Stimulated activated CD8-positive, alpha-beta memory T cell treated with anti-CD3 and anti-CD28 coated beads, Interleukin-4, amount 100 ng/mL, for 4 hours (primary cell): ENCODE data around the gene IL4I1.

Source experiments
- DNase-seq, 2 donors: peaks; one replicate each; pipeline ENCODE4 v3.0.0-alpha.2; 2020; ENCODE audit warnings: low read depth in 2 of 2, low spot score in 1 of 2

Gene IL4I1

DNA sequence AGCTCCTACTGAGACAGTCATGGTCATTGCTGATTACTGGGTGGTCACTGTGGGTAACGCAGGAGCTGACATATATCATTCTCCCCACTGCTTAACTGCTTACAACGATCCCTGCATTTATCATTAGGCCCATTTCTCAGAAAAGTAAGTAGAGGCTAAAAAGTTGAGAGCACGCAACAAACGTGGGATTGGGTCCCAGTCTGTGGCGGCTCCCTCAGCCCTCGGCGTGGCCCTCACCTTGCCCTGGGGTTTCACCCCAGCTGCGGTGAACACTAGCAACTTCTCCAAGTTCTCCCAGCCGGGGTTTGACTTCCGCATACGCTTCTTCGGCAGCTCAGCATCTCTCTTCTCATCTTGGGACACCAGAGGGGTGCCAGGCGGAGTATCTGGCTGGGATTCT lies 31.8 kb downstream of the IL4I1 start:
- no peak for DNase-seq

DNA sequence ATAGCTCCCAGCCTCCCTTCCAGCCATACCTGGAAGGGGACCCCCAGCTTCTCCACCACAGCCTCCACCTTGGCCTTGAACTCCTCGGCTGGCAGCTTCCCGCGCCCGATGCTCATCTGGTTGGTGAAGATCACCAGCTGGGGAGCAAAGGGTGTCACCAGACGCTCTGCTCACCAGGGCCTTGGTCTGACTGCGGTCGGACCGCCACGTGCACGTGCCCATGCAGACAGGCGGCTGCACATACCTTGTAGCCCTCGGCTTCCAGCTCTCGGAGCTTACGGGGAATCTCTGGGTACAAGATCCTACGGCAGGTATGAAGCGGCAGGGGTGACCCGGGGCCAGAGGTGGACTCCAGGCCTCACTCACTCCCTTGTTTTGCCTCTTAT lies 32.8 kb downstream of the IL4I1 start:
- no peak for DNase-seq

DNA sequence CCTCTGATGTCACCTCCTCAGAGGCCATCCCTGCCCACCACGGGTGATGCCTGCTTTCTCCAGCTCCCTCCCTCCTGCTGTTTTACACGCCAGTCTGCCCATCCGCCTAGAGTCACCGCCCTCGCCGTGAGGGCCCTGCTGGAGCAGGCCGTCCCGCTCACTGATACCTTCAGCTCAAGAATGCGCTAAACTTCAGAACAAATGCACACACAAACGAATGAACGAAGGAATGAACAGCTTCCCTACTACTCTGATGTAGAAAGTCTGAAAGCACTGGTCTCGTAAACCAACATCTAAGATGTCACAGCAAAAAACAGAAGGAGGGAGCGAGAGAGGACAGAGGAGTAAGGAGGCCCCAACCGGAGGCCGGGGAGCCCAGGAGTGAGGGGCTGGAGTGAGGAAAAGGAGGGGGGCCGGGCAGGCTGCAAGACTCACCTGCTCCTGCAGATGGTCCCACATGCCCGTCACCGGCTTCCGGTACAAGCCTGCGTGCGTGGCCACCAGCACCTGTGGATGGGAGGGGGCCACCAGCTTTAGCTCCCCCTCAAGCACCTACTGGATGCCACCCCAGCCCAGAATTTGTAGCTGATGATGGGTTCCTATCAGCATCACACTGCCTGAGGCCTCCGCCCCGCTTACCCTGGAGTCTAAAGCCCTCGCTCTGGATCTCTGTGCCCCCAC lies 33.3 kb downstream of the IL4I1 start:
- DNase-seq: no peak

DNA sequence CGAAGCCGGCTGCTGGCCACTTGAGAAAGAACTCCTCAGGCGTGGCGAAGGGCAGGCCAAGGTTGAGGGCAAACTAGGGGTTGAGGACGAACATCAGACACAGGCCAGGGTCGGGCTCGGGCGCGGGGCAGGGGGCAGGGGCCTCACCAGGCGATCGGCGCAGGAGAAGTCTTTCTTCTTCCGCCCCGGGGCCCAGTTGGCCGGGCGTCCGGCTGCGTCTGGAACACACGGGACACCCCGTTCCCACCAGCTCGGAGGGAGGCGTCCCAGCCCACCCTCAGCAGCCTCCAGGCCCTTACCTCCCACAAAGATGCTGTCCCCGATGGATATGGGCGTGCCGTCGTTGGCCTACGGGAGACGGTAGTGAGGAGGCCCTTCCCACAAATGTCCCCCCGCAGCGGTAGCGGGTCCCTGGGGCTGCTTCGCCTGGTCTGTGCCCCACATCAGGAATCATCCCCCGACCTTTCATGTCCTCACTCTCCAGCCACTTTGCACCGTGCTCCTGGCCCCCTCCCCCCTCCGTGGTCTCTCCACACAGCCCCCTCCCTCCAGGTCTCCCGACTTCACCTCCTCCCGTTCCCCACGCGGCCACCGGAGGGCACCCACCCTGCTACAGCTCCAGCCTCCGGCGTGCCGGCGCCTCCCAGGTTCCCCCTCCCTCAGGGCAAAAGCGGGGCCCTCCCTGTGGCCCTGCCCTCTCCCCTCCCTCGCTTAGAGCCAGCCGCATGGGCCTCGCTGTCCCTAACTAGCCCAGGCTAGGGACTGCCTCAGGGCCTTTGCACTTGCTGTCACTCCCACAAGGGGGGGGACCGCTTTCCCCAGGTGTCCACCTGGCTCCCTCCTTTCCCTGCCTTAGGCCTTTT lies 34.1 kb downstream of the IL4I1 start:
- no peak for DNase-seq

DNA sequence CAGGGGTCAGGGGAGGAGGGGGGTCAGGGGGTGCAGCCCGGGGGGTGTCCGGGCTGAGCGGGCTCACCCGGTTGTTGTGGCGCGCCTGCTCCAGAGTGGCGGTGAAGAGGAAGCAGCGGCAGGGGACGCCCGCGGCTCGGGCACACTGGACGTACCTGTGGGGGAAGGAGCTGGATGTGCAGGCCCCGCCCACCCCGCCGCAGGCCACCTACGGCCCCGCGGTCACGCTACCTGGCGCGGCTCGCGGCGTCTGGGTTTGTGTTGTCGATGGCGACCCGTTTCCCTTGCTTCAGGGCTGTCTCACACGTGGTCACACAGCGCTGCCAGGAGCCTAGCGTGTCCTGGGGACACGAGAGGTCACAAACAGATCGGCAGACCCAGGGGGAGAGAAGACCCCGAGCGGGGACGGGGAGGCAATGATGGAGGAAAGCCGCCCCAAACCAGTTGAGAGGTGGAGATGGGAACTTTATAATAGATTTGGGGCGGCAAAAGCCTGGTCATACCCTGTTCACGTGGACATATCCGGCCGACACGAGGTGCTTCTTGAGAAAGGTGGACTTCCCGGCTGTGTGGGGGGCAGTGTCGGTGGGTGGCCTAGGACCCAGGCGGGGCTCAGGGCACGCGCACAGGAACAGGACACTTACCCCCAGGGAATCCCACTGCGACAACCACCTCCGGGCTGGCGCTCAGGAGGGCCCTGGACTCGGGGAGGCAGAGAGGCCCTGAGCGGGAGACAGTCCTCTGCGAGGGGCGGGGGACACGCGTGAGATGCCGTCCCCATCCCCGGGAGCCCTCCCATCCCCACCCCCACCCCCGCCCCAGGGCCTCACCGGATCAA lies 34.9 kb downstream of the IL4I1 start:
- no peak for DNase-seq

DNA sequence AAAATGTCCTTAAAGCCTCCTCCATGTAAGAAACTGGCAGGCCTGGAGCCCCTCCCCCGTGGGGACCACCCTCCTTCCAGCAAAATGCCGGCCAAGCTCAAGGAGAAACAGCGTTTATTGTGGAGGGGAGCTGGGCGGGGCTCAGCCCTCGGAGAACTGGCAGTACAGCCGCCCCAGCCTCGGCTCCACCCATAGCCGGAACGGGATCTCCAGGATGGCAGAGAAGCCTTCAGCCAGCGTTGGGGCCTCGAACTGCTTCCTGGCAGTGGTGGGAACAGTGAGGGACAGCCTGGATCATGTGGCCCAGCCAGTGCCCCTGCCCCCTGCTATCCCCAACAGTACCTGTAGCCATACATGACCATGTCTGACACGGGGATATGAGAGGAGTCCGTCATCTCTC lies 35.6 kb downstream of the IL4I1 start:
- no peak for DNase-seq

DNA sequence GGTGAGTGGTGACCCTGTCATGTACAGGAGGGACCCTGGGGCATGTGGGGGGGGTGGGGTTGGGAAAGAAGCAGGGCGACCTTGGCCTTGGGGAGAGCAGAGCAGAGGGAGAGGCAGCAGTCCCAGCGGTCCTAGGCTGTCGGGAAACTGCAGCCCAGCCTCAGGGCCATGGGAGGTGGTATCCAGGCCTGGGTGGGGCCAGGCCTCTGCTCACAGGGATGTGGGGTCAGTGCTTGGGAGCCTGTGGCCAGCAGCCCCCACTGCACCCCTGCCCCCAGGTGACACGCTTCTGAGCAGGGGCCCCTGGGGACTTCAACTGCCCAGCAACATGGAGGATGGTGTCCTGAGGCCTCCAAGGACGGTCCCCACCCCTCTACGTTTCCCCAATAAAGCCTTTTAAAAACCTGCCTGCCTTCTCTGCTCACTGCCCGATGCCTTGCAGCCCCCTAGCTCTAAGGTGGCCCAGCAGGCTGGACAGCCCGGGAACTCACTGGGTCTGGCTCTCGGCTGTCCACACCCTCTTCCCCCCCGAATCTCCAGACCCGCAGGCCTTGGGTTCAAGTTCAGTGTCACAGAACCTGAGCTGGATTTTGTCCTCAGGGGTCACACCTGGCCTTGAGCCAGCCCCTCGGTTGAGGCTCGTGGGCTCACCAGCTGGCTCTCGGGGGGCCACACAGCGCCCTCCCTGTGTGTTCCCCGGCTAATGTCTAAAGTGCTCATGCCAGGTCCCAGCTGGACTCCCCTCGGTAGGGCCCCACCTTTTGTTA lies 36.2 kb downstream of the IL4I1 start:
- DNase-seq: no peak

DNA sequence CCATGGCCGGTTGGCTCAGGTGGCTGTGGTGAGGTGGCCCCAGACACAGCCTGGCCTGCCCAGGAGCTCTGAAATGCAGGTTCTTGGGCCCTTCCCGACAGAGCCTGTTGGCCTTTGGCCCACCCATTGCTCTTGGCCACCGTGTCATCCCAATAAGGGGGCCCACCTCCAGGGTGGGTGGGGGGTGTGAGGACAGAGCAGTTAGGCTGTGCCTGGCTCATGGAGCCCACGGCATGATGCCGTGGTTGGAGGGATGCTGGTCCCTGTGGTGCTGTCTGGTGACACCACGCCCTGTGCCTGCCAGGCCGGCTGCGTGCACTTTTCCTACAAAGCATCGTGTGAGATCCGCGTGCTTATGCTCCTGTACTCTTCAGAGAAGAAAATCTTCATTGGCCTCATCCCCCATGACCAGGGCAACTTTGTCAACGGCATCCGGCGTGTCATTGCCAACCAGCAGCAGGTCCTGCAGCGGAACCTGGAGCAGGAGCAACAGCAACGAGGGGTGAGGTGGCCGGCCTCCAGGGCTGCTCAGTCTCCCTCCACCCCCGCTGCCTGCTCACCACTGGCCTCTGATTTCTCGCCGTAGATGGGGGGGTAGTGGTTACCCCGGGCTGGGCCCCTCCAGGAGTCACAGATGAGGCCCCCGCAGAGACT lies 36.9 kb downstream of the IL4I1 start:
- no peak for DNase-seq

DNA sequence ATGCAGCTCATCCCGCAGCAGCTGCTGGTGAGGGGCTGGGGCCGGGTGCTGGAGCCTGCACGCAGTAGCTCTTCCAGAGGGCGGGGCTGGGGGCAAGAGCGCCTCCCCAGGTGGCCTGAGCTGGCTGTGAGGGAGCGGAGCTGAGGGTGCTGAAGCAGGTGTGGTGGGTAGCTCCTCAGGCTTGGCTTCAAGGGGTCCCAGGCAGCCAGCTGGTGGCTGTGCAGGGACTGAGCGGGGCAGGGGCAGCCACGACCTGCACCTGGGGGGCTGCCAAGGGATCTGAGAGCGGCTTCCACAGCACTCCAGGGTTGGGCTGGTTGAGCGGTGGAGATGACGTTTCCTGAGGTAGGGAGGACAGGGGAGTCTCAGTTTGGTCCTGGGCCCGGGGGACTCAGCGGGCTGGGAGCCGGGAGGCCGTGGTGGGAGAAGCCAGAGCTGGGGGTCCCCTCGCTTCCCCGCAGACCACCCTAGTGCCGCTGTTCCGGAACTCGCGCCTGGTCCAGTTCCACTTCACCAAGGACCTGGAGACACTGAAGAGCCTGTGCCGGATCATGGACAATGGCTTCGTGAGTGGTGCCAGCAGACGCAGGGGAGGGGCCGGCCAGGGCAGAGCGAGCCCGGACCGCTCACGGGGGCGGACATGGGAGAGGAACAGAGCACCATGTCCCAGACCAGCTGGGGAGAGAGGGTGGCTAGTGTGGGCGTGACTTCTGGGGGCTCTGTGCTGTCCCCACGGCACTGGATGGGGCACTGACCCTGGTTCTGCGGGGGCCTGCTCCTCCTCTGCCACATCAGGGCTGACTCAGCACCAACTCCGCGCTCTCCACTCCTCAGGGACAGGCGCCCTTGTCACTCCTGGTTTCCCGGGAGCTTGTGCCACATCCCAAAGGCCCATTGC lies 38.4 kb downstream of the IL4I1 start:
- DNase-seq: no peak

DNA sequence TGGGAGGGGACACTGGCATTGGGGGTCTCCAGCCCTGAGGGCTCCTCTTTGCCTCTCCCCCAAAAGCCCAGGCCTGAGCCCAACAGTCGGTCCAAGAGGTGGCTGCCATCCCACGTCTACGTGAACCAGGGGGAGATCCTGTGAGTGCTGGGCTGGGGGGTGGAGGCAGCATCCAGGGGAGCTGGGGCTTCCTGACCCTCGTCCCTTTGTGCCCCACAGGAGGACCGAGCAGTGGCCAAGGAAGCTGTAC lies 38.9 kb downstream of the IL4I1 start:
- no peak for DNase-seq

DNA sequence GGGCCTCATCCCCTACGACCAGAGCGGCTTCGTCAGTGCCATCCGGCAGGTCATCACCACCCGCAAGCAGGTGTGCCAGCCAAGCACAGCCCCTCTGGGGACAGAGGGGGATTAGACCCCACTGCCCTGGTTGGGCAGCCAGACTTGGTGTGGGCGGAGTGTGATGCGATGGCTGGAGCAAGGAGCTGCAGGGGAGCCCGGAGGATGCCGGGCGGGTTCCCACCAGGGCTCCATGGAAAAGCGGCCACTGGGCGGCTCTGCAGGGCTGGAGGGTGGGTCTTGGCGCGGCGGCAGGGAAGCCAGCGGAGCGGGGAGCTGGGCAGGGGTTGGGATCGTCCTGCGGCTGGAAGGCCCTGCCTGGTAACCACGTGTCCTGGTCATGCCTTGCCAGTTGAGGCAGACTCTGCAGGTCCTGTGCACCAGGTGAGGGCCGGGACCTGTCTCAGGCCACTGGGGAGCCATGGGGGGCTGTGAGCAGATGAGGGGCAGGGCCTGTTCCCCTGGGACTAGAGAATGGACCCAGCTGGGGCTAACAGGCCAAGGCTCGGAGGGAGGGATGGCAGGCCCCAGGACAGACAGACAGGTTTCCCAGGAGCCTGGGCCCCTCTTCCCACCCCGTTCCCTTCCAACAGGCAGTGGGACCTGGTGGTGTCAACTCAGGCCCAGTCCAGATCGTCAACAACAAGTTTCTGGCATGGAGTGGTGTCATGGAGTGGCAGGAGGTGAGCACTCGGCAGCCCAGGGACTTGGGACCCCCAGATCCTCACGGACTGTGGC lies 39.4 kb downstream of the IL4I1 start:
- DNase-seq: no peak

DNA sequence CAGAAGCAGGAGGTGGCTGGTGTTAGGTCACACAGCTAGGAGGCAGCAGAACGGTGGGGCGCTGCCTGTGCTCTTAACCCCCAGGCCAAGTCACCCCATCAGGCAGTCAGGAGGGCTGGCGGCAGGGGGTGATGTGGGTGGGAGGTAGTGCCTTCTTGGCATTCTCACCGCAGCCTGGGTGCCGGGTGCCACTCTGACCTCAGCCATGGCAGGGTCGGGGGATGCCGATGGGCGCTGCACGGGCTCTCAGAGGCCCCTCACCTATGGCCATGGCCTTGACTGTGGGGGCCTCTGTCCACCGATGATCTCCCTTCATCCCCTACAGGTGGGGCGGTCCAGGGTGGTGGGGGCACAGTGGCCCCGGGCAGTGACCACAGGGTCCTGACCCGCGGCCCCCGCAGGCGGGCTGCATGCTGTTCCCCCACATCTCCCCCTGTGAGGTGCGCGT lies 40.1 kb downstream of the IL4I1 start:
- no peak for DNase-seq

DNA sequence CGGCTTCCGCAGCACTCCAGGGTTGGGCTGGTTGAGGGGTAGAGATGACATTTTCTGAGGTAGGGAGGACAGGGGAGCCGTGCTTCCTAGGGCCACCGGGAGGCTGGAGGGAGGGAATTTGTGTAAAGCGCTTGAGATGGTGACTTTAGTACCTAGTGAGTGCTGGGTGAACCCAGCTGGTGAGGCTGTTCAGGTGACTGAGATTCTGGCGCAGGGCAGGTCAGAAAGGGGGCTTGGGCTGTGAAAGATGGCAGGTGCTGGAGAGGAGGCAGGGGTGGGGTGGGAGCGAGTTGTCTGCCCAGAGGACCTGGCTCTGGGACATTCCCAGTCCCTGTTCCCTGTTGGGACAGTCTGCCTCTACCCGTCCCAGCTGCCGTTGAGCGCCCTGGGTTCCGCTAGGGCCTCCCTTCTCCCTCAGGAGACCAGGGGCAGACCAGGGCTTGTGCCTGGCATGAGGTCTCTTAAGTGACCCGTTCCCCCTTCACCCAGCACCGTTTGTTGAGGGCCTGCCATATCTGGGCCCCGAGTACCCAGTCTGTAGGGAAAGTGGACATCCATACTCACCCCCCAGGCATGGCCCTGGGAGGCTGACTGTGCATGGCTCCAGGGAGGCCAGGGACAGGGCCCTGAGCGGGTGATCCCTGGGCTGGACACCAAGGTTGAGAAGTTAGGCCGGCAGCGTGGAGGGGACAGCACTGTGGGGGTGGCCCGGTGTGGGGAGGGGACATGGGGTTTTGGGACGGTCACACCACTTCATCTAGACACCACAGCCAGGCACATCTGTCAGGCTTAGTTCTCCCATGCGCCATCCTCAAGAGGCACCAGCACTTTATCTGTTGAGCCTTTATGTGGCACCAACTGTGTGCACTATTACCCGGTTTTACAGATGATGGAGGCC lies 40.8 kb downstream of the IL4I1 start:
- no peak for DNase-seq

DNA sequence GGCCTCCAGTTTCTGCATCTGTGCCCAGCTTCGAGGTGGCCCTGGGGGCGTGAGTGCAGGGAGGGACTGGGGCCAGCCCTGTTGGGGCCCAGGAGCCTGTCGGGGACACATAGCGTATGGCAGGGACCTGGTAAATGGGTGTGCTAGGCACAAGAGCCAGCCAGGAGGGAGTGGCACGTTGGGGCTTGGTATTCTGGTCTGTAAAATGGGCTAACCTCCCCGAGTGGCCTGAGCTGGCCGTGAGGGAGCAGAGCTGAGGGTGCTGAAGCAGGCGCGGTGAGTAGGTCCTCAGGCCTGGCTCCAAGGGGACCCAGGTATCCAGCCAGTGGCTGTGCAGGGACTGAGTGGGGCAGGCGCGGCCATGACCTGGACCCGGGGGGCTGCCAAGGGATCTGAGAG lies 41.4 kb downstream of the IL4I1 start:
- no peak for DNase-seq

DNA sequence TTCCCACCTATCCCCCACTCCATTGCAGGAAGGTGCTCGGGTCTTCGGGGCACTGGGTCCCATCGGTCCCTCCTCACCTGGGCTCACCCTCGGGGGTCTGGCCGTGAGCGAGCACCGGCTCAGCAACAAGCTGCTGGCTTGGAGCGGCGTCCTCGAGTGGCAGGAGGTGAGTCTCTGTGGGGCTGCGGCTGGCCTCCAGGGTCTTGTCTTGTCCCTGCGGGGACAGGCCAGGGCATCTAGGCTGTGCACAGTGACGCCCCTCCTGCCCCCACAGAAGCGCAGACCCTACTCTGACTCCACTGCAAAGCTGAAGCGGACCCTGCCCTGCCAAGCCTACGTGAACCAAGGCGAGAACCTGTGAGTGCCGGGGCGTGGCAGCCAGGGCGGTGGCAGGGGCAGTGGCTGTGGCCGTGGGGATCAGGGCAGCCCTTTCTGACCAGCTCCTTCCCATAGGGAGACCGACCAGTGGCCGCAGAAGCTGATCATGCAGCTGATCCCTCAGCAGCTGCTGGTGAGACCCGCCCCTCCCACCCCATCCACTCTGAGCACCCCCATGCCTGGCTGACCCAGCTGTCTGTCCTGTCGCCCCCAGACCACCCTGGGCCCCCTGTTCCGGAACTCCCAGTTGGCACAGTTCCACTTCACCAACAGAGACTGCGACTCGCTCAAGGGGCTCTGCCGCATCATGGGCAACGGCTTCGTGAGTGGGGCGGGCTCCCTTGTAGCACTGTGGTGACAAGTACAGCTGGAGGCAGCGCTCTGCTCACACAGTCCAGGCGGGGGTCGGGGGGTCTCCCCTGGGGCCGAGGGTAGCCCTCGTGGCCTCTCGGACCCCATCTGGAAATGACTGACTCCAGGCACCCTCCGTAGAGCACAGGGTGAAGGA lies 42.1 kb downstream of the IL4I1 start:
- DNase-seq: no peak

DNA sequence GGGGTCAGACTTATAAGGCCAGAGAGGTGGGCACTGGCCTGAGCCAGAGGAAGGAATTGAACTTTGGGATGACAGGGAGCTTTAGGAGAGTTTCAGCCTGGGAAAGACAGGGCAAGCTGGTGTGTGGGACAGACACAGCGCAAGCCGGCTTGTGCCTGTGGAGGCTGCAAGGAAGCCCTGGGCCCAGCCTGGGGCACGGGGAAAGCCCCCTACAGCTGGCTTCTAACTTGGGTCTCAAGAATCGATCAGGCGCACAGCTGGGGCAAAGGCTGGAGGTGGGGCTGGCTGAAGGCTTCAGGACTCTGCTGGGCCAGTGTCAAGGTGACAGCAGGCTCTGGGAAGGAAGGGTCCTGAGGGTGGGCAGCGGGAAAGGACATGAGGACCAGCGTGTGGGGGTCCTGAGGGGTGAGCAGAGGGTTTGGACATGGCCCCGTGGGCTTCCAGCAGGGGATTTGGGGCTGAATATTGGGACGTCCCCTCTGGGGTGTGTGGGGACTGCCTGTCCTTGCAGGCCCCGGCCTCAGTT lies 42.8 kb downstream of the IL4I1 start:
- no peak for DNase-seq

DNA sequence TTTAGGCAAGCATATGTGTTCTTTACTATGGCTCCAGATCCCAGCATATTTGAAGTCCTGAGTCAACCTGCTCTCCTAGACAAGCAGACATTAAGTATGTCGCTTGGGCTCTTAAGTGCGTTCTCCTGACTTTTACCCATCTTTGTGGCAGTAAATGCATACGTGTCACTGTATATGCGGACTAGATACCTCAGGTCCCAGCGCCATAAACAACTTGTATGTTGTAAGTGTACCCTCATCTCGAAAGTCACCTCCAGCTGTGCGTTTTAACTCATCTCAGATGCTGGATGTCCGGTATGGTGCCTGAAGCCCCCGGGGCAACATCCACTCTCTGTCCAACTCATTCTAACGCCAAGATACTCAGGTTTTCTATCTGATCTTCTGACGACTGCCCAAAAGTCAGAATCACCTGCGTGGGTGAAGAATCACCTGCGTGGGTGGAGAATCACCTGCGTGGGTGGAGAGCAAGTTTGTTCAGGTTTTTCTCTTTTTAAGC lies 44.0 kb downstream of the IL4I1 start:
- no peak for DNase-seq
